GM18507 (cell line): Measurements from ENCODE around the gene CELF4.

Experiments
- DNase-seq: peaks from one replicate; pipeline ENCODE4 v3.0.0; 2011; ENCODE audit warnings: low read depth; ENCODE audit not compliant: insufficient read length; ENCODE audit errors: extremely low spot score
- FAIRE-seq: peaks from 2 replicates; lab custom pipeline; 2011; peaks lifted over from hg19 to GRCh38; lab: Jason Lieb, UNC

CELF4 gene

GRCh38 chr18:37287601-37288000, 278.0 kb downstream of the CELF4 start:
- no peak for DNase-seq
- no peak for FAIRE-seq

- no peak for FAIRE-seq
- no peak for DNase-seq
These were observed 278.8 kb downstream of the CELF4 start for GRCh38 chr18:37286801-37287200.

GRCh38 chr18:37285825-37286224, 279.8 kb downstream of the CELF4 start:
- no peak for FAIRE-seq
- no peak for DNase-seq

- DNase-seq (no peak), FAIRE-seq (no peak)
These were observed 281.3 kb downstream of the CELF4 start for GRCh38 chr18:37284260-37284659.

- FAIRE-seq (no peak), DNase-seq (no peak)
These were observed 283.1 kb downstream of the CELF4 start for GRCh38 chr18:37282386-37283037.

GRCh38 chr18:37280701-37281393, 284.8 kb downstream of the CELF4 start:
- FAIRE-seq, result no peak

GRCh38 chr18:37277804-37278203, 287.8 kb downstream of the CELF4 start:
- DNase-seq (no peak), FAIRE-seq (no peak)

More at GRCh38 chr18:37280701-37281393, 284.8 kb downstream of the CELF4 start:
- DNase-seq, result no peak

- FAIRE-seq (no peak), DNase-seq (no peak)
These were observed 289.3 kb downstream of the CELF4 start for GRCh38 chr18:37276111-37276890.

- DNase-seq (no peak), FAIRE-seq (no peak)
These were observed 290.3 kb downstream of the CELF4 start for GRCh38 chr18:37275237-37275741.

GRCh38 chr18:37274309-37275236, 291.0 kb downstream of the CELF4 start:
- DNase-seq (no peak), FAIRE-seq (no peak)

GRCh38 chr18:37272841-37273240, 292.8 kb downstream of the CELF4 start:
- no peak for FAIRE-seq
- no peak for DNase-seq

GRCh38 chr18:37272226-37272625, 293.4 kb downstream of the CELF4 start:
- DNase-seq, result no peak

GRCh38 chr18:37270666-37271052, 294.9 kb downstream of the CELF4 start:
- FAIRE-seq (no peak), DNase-seq (no peak)

More at GRCh38 chr18:37272226-37272625, 293.4 kb downstream of the CELF4 start:
- FAIRE-seq, result no peak

- no peak for FAIRE-seq
- DNase-seq, result no peak
These were observed 295.4 kb downstream of the CELF4 start for GRCh38 chr18:37270038-37270665.

- no peak for FAIRE-seq
- no peak for DNase-seq
These were observed 299.3 kb downstream of the CELF4 start for GRCh38 chr18:37266290-37266689.

- DNase-seq (no peak), FAIRE-seq (no peak)
These were observed 300.2 kb downstream of the CELF4 start for GRCh38 chr18:37265382-37265781.

- DNase-seq (no peak), FAIRE-seq (no peak)
These were observed 300.6 kb downstream of the CELF4 start for GRCh38 chr18:37264956-37265355.

- DNase-seq, result no peak
- FAIRE-seq, result no peak
These were observed 303.6 kb downstream of the CELF4 start for GRCh38 chr18:37261988-37262387.
